H1 (cell line): ENCODE results near the gene ATP7A. TPM values are rescaled to one million over a fixed set of nuclear protein-coding genes. Genes with fewer than 3 reads are reported as not detected.

ENCODE experiments used
- CTCF ChIA-PET: fragments of 300-600 bp; sonication (Branson Sonifier 250); formaldehyde crosslinking; loops from one replicate; lab custom pipeline; 2021; ENCODE audit not compliant: partially characterized antibody; lab: Charles Lee
- POLR2A ChIA-PET: fragments of 300-600 bp; sonication (Branson Sonifier 250); formaldehyde crosslinking; loops from one replicate; lab custom pipeline; 2021; ENCODE audit warnings: inconsistent platforms; ENCODE audit not compliant: partially characterized antibody; lab: Charles Lee
- DNase-seq, 2 experiments: peaks; one replicate each; pipeline versions ENCODE4 v3.0.0 to v3.0.0-alpha.2; 2010 to 2022; ENCODE audit warnings: low spot score in 2 of 2, low read depth in 1 of 2, mixed read lengths in 1 of 2
- FAIRE-seq: peaks from 2 replicates; lab custom pipeline; 2011; peaks lifted over from hg19 to GRCh38; lab: Jason Lieb, UNC
- H2AFZ ChIP-seq: 2 replicates; pipeline ENCODE4 v1.8.1; 2012; ENCODE audit warnings: low read length, inconsistent platforms
- H2AK5ac ChIP-seq: 2 replicates; pipeline ENCODE4 v1.6.1; 2013; ENCODE audit warnings: low read depth, low read length
- H2BK120ac ChIP-seq: replicated peaks from 2 replicates; pipeline ENCODE3; 2013; ENCODE audit warnings: low read depth, low read length, inconsistent platforms
- H2BK12ac ChIP-seq: 2 replicates; pipeline ENCODE4 v1.6.1; 2013; ENCODE audit warnings: low read depth, low read length
- H2BK15ac ChIP-seq: 2 replicates; pipeline ENCODE4 v1.6.1; 2013; ENCODE audit warnings: low read length
- H2BK20ac ChIP-seq: 2 replicates; pipeline ENCODE4 v1.6.1; 2013; ENCODE audit warnings: low read length
- H2BK5ac ChIP-seq: 2 replicates; pipeline ENCODE4 v1.6.1; 2013; ENCODE audit warnings: low read depth, low read length
- H3K14ac ChIP-seq: 2 replicates; pipeline ENCODE4 v1.6.1; 2013; ENCODE audit warnings: inconsistent platforms; ENCODE audit not compliant: insufficient read length
- H3K18ac ChIP-seq: 2 replicates; pipeline ENCODE4 v1.6.1; 2013; ENCODE audit warnings: low read length; ENCODE audit errors: extremely low read depth
- H3K23ac ChIP-seq: 2 replicates; pipeline ENCODE4 v1.6.1; 2013; ENCODE audit warnings: inconsistent platforms; ENCODE audit not compliant: insufficient read length
- H3K23me2 ChIP-seq: 2 replicates; pipeline ENCODE4 v1.6.1; 2013; ENCODE audit warnings: low read depth, low read length
- H3K27ac ChIP-seq: 2 replicates; pipeline ENCODE4 v1.6.1; 2011; ENCODE audit warnings: low read depth, low read length, inconsistent platforms
- H3K27me3 ChIP-seq, 4 experiments: replicated peaks in 1 of 4; 1 replicate in 1 of 4; 2 replicates in 3 of 4; pipeline versions ENCODE4 v1.6.1 to v1.8.1; 2011 to 2013; ENCODE audit warnings: low read length in 3 of 4, mild to moderate bottlenecking in 3 of 4, inconsistent platforms in 2 of 4, mixed read lengths in 2 of 4, moderate library complexity in 1 of 4; ENCODE audit not compliant: control insufficient read depth in 3 of 4, insufficient read depth in 3 of 4; ENCODE audit errors: extremely low read depth in 1 of 4
- H3K36me3 ChIP-seq, 4 experiments: 2 replicates each; pipeline versions ENCODE4 v1.6.1 to v1.8.1; 2011 to 2013; ENCODE audit warnings: mild to moderate bottlenecking in 4 of 4, low read length in 3 of 4, moderate library complexity in 2 of 4, control low read depth in 1 of 4, inconsistent platforms in 1 of 4; ENCODE audit not compliant: insufficient read depth in 4 of 4, control insufficient read depth in 2 of 4
- H3K4ac ChIP-seq: replicated peaks from 2 replicates; pipeline ENCODE3; 2013; ENCODE audit warnings: low read length, low read depth, mixed read lengths, inconsistent platforms; ENCODE audit not compliant: insufficient read length
- H3K4me1 ChIP-seq, 4 experiments: replicated peaks in 1 of 4; 1 replicate in 1 of 4; 2 replicates in 3 of 4; pipeline versions ENCODE4 v1.6.1 to v1.8.1; 2011 to 2013; ENCODE audit warnings: low read length in 3 of 4, inconsistent platforms in 2 of 4, mixed read lengths in 1 of 4; ENCODE audit not compliant: insufficient read depth in 4 of 4, control insufficient read depth in 3 of 4
- H3K4me2 ChIP-seq, 2 experiments: 2 replicates each; pipeline versions ENCODE4 v1.6.1 to v1.8.1; 2011 to 2013; ENCODE audit warnings: low read depth in 2 of 2, low read length in 2 of 2, control low read depth in 1 of 2, inconsistent platforms in 1 of 2, mild to moderate bottlenecking in 1 of 2; ENCODE audit not compliant: insufficient read depth in 1 of 2
- H3K4me3 ChIP-seq, 4 experiments: fragments of 200-600, 300-600 bp in 1 of 4; sonication (generic), shearing (Covaris generic), sonication (Bioruptor Twin) in 1 of 4; 2 replicates each; pipeline versions ENCODE4 v1.5.1 to v1.8.1; 2011 to 2016; ENCODE audit warnings: low read length in 4 of 4, low read depth in 3 of 4, control low read depth in 2 of 4, inconsistent platforms in 2 of 4, mild to moderate bottlenecking in 2 of 4, mixed read lengths in 1 of 4, moderate library complexity in 1 of 4; ENCODE audit not compliant: insufficient read depth in 2 of 4; ENCODE audit errors: extremely low read depth in 1 of 4
- H3K56ac ChIP-seq: replicated peaks from 2 replicates; pipeline ENCODE3; 2013; ENCODE audit warnings: low read depth, mild to moderate bottlenecking, mixed read lengths, low read length, inconsistent platforms; ENCODE audit not compliant: insufficient read length
- H3K79me1 ChIP-seq: 2 replicates; pipeline ENCODE4 v1.6.1; 2013; ENCODE audit warnings: low read depth, low read length, control low read depth
- H3K79me2 ChIP-seq, 2 experiments: 2 replicates each; pipeline versions ENCODE4 v1.6.1 to v1.8.1; 2012 to 2013; ENCODE audit warnings: low read length in 2 of 2, mild to moderate bottlenecking in 2 of 2, inconsistent platforms in 1 of 2; ENCODE audit not compliant: insufficient read depth in 2 of 2, control insufficient read depth in 1 of 2
- H3K9ac ChIP-seq, 4 experiments: replicated peaks in 1 of 4; 1 replicate in 1 of 4; 2 replicates in 3 of 4; pipeline versions ENCODE4 v1.6.1 to v1.8.1; 2011 to 2013; ENCODE audit warnings: low read depth in 3 of 4, low read length in 3 of 4, control low read depth in 2 of 4, mild to moderate bottlenecking in 2 of 4, moderate library complexity in 2 of 4, inconsistent platforms in 1 of 4; ENCODE audit errors: extremely low read depth in 1 of 4
- H3K9me3 ChIP-seq, 2 experiments: 2 replicates each; pipeline versions ENCODE4 v1.6.1 to v1.8.1; 2012 to 2013; ENCODE audit warnings: mild to moderate bottlenecking in 2 of 2, moderate library complexity in 2 of 2, control low read depth in 1 of 2, inconsistent platforms in 1 of 2, low read depth in 1 of 2, low read length in 1 of 2, mixed read lengths in 1 of 2; ENCODE audit not compliant: insufficient read depth in 2 of 2
- H4K20me1 ChIP-seq, 2 experiments: replicated peaks in 1 of 2; 2 replicates each; pipeline versions ENCODE3 to v1.8.1; 2011 to 2013; ENCODE audit warnings: inconsistent platforms in 2 of 2, low read length in 2 of 2, mild to moderate bottlenecking in 1 of 2; ENCODE audit not compliant: insufficient read depth in 2 of 2, control insufficient read depth in 1 of 2
- H4K5ac ChIP-seq: 2 replicates; pipeline ENCODE4 v1.6.1; 2013; ENCODE audit warnings: low read length, low read depth, mixed read lengths, inconsistent platforms; ENCODE audit not compliant: insufficient read length
- H4K8ac ChIP-seq: 2 replicates; pipeline ENCODE4 v1.8.0; 2013; ENCODE audit warnings: mild to moderate bottlenecking, moderate library complexity, low read length, inconsistent platforms; ENCODE audit not compliant: insufficient read depth; ENCODE audit errors: extremely low read depth
- H4K91ac ChIP-seq: replicated peaks from 2 replicates; pipeline ENCODE3; 2013; ENCODE audit warnings: low read length, mixed read lengths, inconsistent platforms; ENCODE audit not compliant: insufficient read length
- BCL11A ChIP-seq, 2 experiments: IDR thresholded peaks; one replicate each; pipeline ENCODE4 v1.6.1; 2011; ENCODE audit warnings: low read depth in 2 of 2, low read length in 2 of 2, mild to moderate bottlenecking in 2 of 2
- BRCA1 ChIP-seq: IDR thresholded peaks from 2 replicates; pipeline ENCODE4 v1.6.1; 2012; ENCODE audit warnings: low read depth, low read length, improper control_type of control experiment
- CBX8 ChIP-seq: fragments of 300-800, 300-1000 bp; sonication (generic); IDR thresholded peaks from 2 replicates; pipeline ENCODE4 v1.7.1; 2016; ENCODE audit warnings: low read depth, low read length, borderline replicate concordance
- CHD2 ChIP-seq: IDR thresholded peaks from 2 replicates; pipeline ENCODE4 v1.6.1; 2012; ENCODE audit warnings: low read length, improper control_type of control experiment
- FOSL1 ChIP-seq: IDR thresholded peaks from 2 replicates; pipeline ENCODE4 v1.6.1; 2011; ENCODE audit warnings: mild to moderate bottlenecking, low read depth, low read length, moderate library complexity; ENCODE audit not compliant: insufficient read depth
- JUN ChIP-seq: IDR thresholded peaks from 2 replicates; pipeline ENCODE4 v1.6.1; 2011; ENCODE audit warnings: low read depth, mild to moderate bottlenecking, improper control_type of control experiment, low read length
- JUND ChIP-seq: IDR thresholded peaks from 2 replicates; pipeline ENCODE4 v1.6.1; 2011; ENCODE audit warnings: mild to moderate bottlenecking, improper control_type of control experiment, low read length
- RNF2 ChIP-seq: fragments of 200-900, 300-1000 bp; sonication (generic); IDR thresholded peaks from 2 replicates; pipeline ENCODE4 v1.7.1; 2016; ENCODE audit warnings: borderline replicate concordance, low read depth, mild to moderate bottlenecking, antibody characterized with exemption, low read length; ENCODE audit not compliant: poor library complexity, severe bottlenecking; ENCODE audit errors: missing control alignments
- RXRA ChIP-seq: IDR thresholded peaks from 2 replicates; pipeline ENCODE4 v1.6.1; 2011; ENCODE audit warnings: low read depth, mild to moderate bottlenecking, low read length, moderate library complexity; ENCODE audit not compliant: insufficient read depth
- SAP30 ChIP-seq: fragments of 300-600 bp; sonication (generic); IDR thresholded peaks from 2 replicates; pipeline ENCODE4 v1.7.1; 2012; ENCODE audit warnings: low read length, moderate library complexity, mild to moderate bottlenecking, inconsistent platforms; ENCODE audit not compliant: insufficient read depth, insufficient replicate concordance
- SP4 ChIP-seq: IDR thresholded peaks from 2 replicates; pipeline ENCODE4 v1.6.1; 2012; ENCODE audit warnings: low read length, inconsistent platforms
- SUZ12 ChIP-seq: fragments of 200-600 bp; sonication (generic); IDR thresholded peaks from 2 replicates; pipeline ENCODE4 v1.6.1; 2012; ENCODE audit warnings: mild to moderate bottlenecking, inconsistent platforms, low read length, moderate library complexity, mixed read lengths
- TAF7 ChIP-seq: optimal IDR thresholded peaks from 2 replicates; pipeline ENCODE3; 2011; ENCODE audit warnings: low read depth, mild to moderate bottlenecking, inconsistent platforms, low read length, moderate library complexity, borderline replicate concordance
- WGBS, 2 experiments: shearing (Covaris generic) in 1 of 2; methylation state at CpG; one replicate each; pipeline versions ENCODE4 v1.1.6 to v1.1.7; 2013 to 2015; ENCODE audit warnings: low lambda C conversion rate in 2 of 2, mixed read lengths in 2 of 2, inconsistent platforms in 1 of 2, low coverage in 1 of 2, missing lambda C conversion rate in 1 of 2; ENCODE audit not compliant: insufficient replicate concordance in 2 of 2, insufficient coverage in 1 of 2, insufficient read length in 1 of 2; ENCODE audit errors: extremely low coverage in 1 of 2, missing lambda C conversion rate in 1 of 2; 5-methylcytosine and 5-hydroxymethylcytosine counted together
- polyA plus RNA-seq, 7 experiments: library from polyadenylated mRNA; depleted of rRNA in 3 of 7; stranded (reverse) in 5 of 7; unstranded in 2 of 7; fragments of >200 nt in 5 of 7; fragments of 200-250 nt in 2 of 7; gene quantifications; 1 replicate in 5 of 7; 2 replicates in 1 of 7; 4 replicates in 1 of 7; pipeline versions ENCODE4 v1.2.1 to v1.2.3, GENCODE V29; 2011 to 2013; ENCODE audit warnings: missing spikeins in 2 of 7, mixed read lengths in 2 of 7
- total RNA-seq: library from RNA; stranded (reverse); fragmentation: NEBNext Ultra II Directional; extraction: Animal tissue kit (Norgen Biotek cat#: 25700); gene quantifications from 2 replicates; pipeline ENCODE4 v1.2.1, GENCODE V29; 2021
- TF ChIP-seq, protein P1 (sequence below): IDR thresholded peaks from 2 replicates; pipeline ENCODE4 v1.6.1; 2011; ENCODE audit warnings: low read depth, mild to moderate bottlenecking, low read length; ENCODE audit not compliant: insufficient read depth

ATP7A gene
- total and polyA plus RNA-seq, 2 of the 8 experiments (the other 6 are each of a cell fraction or from before 2014, with no cell fraction given): 0.73 to 2.8 TPM

DNA sequence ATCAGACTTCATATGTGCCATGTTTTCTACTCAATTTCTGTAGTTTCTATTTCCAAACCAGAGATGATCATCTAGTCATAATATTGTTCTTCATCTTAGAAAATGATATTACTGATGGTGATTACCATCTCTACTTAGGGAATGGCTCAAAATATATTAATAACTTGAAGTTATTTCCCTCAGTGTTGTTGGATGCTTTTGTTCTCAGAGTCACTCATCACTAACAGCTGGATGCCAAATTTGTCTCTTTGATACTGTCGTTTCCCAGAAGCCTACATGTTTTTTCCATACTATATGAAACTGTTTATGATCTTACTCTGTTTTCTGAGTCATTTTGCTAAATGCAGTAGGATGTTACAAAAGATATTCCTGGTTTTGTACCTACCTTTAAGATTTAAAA, 50.1 kb downstream of the ATP7A start:
- Histone ChIP-seq H3K27me3 (no peaks in the 10 kb centered on the region), H3K79me1 (no peaks in the 10 kb centered on the region), H2BK20ac (no peak overlapping the region), H3K4ac (no peak overlapping the region), H3K56ac (no peak overlapping the region), H3K9me3 (no peaks in the 10 kb centered on the region), H2BK5ac (no peak overlapping the region), H4K8ac (no peak overlapping the region), H2BK15ac (no peak overlapping the region), H2AK5ac (no peak overlapping the region), H2BK12ac (no peak overlapping the region), H3K4me1 (no peaks in the 10 kb centered on the region), H3K27ac (no peak overlapping the region), H4K91ac (no peak overlapping the region), H3K79me2 (no peaks in the 10 kb centered on the region), H2BK120ac (no peak overlapping the region), H3K14ac (no peak overlapping the region), H2AFZ (no peak overlapping the region), H4K5ac (no peak overlapping the region), H4K20me1 (no peaks in the 10 kb centered on the region), H3K18ac (no peak overlapping the region), H3K23me2 (no peaks in the 10 kb centered on the region), H3K36me3 (no peaks in the 10 kb centered on the region), H3K4me3 (no peak overlapping the region), H3K4me2 (no peak overlapping the region), H3K23ac (no peak overlapping the region), H3K9ac (no peak overlapping the region)
- WGBS, 2 experiments: 50% methylated on average over 1 of the region's 1 CpG; no CpG with 5 or more reads in 1 of the 2 experiments
- ChIA-PET CTCF (interaction anchor here (0.8 kb wide), 1 partner anchor 64 kb away, joined by 3 read pairs; no protein-coding TSS in a partner anchor), POLR2A (no interaction called here)
- FAIRE-seq (no peak), DNase-seq (no peak)
- TF ChIP-seq SUZ12: no peak
- TF ChIP-seq FOSL1: no peak
- no peak for TF ChIP-seq RNF2
- TF ChIP-seq JUN: no peak
- TF ChIP-seq BRCA1: no peak
- TF ChIP-seq, protein P1, sequence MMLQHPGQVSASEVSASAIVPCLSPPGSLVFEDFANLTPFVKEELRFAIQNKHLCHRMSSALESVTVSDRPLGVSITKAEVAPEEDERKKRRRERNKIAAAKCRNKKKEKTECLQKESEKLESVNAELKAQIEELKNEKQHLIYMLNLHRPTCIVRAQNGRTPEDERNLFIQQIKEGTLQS: no peak
- no peak for TF ChIP-seq SAP30
- no peak for TF ChIP-seq TAF7
- TF ChIP-seq BCL11A (IDR thresholded peaks at IDR 0.05; ENCODE audit: low read depth in 2 of 2, low read length in 2 of 2): no peak
- TF ChIP-seq SP4: no peak
- TF ChIP-seq CHD2: no peak
- TF ChIP-seq CBX8: no peak
- TF ChIP-seq RXRA: no peak
- TF ChIP-seq JUND: no peak
